ENCODE measurements around the gene NELFCD.

NELFCD gene

GRCh38 chr20:59042796-59043631 lies 62.0 kb downstream of the NELFCD start:
- in situ Hi-C loops (cut with MboI; ENCODE audit: low sequenced_read_pairs) = no loop called here

GRCh38 chr20:59043698-59044097 lies 62.6 kb downstream of the NELFCD start:
- in situ Hi-C loops (cut with MboI; ENCODE audit: low sequenced_read_pairs) = no loop called here

GRCh38 chr20:59044295-59044694 lies 63.2 kb downstream of the NELFCD start:
- in situ Hi-C loops (cut with MboI; ENCODE audit: low sequenced_read_pairs) = no loop called here
